HG03175 (cell line): ENCODE measurements around the gene NOVA2.

Source experiments
- ATAC-seq: cut with Tn5 transposase; IDR thresholded peaks from one replicate; pipeline ENCODE4 v1.9.1; 2021; ENCODE audit warnings: mild to moderate bottlenecking, moderate library complexity; ENCODE audit not compliant: unreplicated experiment

NOVA2 gene, protein sequence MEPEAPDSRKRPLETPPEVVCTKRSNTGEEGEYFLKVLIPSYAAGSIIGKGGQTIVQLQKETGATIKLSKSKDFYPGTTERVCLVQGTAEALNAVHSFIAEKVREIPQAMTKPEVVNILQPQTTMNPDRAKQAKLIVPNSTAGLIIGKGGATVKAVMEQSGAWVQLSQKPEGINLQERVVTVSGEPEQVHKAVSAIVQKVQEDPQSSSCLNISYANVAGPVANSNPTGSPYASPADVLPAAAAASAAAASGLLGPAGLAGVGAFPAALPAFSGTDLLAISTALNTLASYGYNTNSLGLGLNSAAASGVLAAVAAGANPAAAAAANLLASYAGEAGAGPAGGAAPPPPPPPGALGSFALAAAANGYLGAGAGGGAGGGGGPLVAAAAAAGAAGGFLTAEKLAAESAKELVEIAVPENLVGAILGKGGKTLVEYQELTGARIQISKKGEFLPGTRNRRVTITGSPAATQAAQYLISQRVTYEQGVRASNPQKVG

DNA sequence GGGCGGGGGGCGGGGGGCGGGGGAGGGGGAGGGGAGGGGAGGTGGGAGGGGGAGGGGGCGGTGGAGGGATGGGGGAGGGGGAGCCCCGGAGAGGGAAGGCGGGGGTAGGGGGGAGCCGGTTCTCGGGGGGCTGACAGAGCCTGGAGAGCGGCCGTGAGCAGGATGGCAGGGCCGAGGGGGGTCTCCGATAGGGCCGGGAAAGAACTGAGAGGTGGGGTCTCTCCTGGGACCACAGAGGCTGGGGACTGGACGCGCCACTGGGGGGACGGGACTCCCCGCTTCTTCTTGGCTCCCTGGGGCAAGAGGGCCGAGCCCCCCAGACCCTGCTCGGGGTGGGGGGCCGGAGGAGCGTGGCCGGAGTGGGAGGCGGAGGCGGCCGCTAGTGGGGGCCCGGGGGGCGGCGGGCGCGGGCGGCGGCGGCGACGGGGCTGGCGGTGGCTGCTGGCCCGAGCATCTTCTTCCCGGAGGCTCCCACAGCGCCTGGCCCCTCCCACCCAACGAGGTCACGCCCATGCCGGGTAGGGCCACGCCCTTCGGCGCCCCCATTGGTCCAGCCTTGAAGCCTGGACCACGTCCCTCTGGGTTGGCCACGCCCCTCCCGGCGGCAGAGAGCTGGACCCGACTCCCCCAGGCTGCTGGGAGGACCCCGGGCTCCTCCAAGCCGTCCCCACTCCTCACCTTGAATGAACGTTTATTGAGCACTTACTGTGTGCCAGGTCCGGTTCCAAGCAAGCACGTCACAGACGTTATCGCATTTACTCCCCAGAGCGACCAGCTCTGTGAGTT, at the start of gene NOVA2:
TSS of gene NOVA2 (minus strand) at position 313 of the 786 bp plus-strand sequence. CDS start 514 bp downstream, outside the sequence.
- ATAC-seq: no peak

DNA sequence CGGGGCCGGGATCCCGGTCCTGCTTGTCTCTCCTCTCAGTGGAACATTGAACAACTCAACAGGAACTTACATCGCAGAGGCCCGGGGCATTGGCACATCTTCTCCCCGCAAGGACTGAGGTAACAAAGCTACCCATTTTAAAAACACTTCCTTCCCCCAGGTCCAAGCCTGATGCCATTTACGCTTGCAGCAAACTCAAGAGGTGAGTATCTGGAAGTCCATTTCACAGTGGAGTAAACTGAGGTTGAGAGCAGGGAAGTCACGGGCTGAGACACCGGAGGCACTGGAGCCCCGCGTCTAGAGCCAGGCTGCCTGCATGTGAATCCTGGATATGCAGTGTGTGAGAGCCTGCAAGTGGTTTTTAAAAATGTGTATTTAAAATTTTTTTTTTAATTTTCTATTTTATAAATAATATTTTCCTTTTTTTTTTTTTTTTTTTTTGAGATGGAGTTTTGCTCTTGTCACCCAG, 49.7 kb upstream of the NOVA2 start:
- no peak for ATAC-seq

DNA sequence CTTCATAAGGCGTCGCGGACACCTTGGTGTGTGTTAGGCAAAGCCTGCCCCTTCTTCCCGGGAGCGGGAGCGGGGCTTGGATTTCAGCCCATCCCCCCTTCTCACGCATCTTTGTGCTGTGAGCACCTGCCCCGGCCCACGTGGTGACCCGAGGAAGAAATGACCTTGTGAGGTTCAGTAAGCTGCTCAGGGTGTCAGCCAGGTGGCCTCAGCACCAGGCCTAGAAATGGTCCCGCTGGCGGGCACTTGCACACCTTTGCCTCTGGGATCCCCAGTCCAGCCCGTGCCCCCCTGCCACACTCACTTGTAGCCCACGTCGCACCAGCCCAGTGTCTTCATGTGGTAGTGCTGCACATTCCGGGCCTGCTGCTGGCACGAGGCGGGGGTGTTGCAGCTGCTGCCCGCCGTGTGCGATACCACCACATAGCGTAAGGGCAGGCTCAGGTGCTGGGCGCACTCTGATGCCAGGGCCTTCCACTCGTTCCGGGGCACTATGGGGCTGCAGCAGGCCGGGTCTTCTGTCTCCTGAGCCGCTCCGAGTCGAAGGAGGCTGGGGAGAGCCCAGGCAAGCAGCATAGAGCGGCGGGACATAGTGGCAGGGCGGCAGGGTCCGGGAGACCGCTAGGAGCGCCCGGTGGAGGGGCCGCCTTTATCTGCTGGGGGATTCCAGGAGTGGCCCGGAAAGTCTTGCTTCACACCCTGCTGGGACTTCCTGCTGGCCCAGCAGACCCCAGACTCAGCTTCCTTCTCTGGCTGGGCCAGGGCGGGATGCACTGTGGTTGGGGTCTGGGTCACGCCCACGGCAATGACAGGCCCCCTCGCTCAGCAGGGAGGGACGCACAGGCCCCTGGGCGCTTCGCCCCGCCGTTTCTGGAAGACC, 49.0 kb upstream of the NOVA2 start, which contains the start of gene PGLYRP1:
TSS of gene PGLYRP1 (minus strand) at position 623 of the 880 bp plus-strand sequence. CDS start at position 591, 32 bp downstream.
- no peak for ATAC-seq

DNA sequence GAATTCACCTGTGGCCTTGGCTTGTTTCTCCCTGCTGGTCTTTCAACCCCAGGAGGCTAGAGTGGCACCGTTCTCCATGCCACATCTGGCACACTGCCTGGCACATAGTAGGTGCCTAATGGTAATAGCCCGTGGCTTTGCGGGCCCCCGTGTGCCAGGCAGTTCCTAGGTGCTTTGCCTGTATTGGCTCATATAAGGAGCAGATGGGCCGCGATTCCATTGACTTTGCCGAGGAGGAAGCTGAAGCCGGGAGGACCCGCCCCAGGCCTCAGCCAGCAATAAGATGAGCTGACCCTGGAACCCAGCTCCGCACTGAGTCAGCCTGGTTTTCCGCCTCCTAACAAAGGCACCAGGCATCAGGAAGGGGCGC, 48.4 kb upstream of the NOVA2 start:
- no peak for ATAC-seq

DNA sequence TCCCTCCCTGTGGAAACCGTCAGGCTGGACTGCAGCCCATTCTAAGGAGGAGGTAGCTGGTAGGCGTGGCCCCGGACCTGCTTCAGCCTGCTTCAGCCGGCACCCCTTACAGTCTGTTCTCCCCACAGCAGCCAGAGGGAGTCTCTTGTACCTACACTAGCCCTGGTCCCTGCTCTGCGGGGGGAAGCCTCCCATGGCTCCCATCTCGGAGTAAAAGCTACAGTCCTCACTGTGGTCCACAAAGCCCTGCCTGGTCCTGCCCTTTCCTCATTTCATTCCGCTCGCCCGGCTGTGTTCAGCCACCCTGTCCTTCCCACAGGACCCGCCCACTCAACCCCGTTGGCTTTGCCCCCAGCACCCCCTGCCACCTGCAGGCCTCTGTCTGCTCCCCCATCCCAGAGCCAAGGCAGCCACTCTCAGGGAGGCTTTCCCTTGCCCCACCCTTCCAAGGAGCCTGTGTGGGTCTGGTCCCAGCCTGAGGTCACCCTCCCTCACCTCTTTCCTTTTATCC, 47.9 kb upstream of the NOVA2 start:
- ATAC-seq: no peak

DNA sequence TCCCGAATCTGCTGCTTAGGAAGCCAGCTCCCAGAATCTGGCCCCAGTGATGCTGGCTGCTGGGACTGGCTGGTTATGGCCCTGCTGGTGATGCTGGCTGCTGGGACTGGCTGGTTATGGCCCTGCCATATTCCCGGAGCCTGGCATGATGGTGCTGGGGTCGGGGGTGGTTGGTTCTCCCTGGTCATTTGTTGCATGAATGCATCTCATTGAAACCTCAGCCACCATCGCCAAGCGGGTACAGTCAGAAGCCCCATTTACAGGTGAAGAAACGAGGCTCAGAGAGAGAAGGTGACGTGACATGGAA, 47.1 kb upstream of the NOVA2 start:
- no peak for ATAC-seq

DNA sequence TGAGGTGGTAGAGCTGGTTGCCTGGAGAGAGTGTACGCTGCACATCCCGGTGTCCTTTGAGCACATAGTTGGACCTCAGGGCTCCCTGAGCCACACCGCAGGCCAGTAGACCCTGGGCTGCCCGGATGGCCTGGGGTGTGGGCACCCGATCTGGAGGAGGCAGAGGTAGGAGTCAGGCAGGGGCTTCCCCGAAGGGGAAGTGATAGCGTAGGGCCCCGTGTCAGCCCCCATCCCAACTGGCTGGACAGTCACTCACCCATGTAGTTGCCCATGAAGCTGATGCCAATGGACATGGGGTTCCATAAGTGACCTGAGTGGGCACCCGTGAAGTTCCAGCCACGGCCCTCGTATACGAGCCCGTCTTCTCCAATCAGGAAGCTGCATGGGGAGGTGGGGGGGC, 45.6 kb upstream of the NOVA2 start:
- ATAC-seq: no peak

DNA sequence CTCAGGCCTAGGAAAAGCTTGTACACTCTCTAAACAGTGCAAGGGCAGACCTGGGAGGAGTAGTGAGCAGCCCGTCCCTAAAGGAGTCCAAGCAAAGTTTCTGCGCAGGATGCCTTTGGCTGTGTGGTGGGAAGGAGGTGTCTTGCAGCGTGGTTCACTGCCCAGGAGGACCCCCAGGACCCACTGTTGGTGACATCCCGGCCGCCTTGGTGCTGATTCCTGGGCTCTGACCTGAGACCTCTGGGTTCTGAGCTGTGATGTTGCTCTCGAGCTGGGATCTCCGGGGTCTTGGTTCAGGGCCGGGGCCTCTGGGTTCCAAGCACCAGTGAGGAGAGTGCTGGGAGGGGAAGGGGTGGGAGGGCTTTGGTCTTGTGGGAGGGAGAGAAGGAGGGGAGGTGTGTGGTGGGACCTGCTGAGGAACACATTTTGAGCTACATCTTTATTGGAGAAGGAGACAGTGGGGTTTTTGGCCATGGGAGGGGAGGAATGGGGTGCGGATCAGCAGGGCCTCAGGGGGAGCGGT, 45.1 kb upstream of the NOVA2 start:
- ATAC-seq: no peak

DNA sequence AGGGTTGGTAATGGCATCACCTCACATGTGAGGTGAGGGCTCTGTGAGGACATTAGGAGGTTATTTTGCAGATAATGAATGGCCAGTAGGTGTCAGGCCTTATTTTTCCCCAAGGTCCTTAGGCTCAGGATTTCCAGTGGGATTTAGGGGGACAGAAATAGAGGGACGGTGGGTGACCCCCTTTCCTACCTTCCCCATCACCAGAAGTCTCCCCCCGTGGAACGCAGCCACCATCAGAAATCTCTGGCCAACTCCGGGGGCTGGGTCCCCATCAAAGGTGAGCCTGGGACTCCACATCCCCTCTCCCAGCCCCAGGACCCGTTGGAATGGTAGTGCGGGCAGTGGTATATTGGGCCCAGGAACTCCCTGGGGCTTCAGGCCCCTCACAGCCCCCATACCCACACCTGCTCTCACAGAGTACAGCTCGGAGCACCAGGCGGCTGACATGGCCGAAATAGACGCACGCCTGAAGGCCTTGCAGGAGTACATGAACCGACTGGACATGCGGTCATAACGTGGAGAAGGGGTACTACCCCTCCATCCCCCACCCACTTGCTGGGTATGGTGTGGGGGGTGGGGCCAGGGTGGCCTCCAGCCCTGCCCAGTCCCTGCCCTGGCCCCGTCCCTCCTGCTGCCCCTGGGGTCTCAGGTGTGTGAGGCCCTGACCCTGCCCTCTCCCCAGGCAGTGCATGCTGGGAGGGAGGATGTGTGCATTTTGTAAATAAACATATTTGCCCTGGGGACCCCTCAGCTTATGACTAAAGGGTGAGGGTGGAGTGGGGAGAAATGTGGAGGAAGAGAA, 44.4 kb upstream of the NOVA2 start:
- ATAC-seq: no peak

DNA sequence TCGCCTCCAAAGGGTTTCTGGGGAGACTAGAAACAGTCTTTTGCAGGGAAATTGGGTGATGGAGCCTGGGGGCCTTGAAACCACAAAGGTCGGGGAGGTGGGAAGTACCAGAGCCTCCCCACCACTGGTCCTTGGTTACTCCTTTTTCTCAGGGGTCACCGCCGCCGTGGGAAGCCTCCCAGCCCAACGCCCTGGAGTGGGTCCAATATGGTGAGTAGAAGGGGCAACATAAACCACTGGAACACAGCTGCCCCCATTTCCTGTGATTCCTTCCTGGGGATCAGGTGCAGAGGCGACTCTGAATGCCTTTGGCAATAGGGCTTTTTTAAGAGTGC, 43.4 kb upstream of the NOVA2 start:
- no peak for ATAC-seq

DNA sequence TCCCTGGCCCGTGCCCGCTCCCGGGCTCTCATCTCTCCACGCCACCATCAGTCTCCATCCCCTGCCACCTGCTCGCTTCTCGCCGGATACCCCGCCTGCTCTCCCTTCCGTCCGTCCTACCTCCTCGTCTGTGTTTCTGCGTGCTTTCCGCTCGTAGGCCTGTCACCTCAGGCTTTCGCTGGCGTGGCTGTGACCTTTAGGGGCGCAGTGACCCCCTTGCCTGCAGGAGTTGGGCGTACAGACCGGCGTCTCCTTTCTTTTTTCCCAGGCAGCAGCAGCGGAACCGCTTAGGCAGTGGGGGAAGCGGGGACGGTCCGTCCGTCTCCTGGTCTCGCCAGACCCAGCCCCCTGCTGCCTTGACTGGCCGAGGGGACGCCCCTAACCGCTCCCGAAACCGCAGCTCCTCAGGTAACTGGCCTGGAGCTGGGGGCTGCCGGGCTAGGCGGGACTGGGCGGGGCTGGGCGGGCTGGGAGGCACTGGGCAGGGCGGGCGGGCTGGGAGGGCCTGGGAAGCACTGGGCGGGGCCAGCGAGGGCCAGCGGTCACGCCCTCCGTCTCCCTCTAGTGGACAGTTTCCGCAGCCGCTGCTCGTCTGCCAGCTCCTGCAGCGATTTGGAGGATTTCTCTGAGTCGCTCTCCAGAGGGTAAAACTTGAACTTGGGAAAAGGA, 42.9 kb upstream of the NOVA2 start:
- peak; percentile 49 for ATAC-seq

DNA sequence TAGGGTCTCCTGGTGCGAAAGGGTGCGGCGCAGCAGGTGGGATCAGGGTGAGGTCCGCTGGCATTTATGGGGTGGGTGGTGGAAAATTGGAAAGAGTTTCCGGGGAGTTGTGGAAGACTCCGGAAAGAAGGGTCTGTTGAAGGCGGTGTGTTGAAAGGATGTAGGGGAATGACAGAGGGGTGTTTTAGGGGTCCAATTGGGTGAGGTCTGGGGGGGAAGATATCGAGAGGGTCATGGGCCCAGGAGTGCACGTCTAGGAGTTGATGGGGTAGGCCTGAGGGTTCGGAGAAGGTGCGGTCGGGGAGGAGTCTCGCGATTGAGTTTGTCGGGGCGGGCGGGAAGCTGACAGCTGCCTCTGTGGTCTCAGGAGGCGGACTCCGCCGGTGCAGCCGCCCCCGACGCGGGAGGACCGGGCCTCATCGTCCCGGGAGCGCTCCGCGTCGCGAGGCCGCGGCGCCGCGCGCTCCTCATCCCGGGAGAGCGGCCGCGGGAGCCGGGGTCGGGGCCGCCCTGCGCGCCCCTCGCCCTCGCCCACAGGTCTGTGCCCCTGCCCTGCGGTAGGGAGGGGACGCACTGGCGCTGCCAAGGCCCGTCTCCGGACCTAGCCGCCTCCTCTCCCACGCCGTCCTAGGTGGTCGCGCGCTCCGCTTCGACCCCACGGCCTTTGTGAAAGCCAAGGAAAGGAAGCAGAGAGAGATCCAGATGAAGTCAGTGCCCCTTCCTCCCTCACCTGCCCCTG, 42.2 kb upstream of the NOVA2 start:
- ATAC-seq: no peak

DNA sequence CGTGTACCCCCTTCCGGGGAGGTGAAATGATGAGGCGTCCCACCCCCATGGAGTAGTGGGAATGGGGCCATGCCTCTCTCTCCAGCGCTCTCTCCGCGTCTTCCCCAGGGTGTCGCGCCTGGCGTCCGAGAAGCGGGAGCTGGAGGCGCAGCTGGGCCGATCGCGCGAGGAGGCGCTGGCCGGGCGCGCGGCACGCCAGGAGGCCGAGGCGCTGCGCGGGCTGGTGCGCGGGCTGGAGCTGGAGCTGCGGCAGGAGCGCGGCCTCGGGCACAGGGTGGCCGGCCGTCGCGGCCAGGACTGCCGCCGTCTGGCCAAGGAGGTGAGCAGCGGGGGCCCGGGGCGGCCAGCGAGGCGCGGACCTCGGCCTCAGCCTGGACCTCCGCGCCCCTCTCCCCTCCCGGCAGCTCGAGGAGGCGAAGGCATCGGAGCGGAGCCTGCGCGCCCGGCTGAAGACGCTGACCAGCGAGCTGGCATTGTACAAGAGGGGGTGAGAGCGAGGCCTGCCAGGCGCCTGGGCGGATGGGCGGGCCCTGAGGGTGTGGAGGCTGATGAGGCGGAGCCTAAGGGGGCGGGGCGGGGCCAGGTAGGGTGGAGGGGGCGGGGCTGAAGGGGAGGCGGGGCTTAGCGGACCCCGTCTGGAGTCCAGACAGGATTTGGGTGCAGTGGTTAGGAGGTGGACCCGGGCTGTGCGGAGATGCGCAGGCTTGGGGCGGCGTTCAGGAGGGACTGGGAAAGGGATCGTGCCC, 41.4 kb upstream of the NOVA2 start:
- no peak for ATAC-seq

DNA sequence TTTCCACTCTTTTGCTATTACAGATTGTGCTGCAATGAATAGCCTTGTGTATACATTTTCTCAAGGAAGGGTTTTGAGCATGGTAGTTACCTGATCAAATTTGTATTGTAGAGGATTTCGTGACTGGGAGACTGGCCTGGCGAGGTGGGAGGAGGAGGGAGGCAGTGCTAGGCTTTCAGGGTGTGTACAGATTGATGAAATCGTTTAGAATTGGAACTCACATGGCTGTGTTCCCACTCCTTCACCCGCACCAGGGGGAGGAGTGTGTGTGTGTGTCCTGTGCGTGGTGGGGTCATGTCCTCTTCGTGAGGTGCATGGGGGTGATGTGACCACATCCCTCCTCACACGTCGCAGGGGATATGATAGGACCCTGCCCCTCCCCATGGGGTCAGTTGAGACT, 40.9 kb upstream of the NOVA2 start:
- no peak for ATAC-seq

DNA sequence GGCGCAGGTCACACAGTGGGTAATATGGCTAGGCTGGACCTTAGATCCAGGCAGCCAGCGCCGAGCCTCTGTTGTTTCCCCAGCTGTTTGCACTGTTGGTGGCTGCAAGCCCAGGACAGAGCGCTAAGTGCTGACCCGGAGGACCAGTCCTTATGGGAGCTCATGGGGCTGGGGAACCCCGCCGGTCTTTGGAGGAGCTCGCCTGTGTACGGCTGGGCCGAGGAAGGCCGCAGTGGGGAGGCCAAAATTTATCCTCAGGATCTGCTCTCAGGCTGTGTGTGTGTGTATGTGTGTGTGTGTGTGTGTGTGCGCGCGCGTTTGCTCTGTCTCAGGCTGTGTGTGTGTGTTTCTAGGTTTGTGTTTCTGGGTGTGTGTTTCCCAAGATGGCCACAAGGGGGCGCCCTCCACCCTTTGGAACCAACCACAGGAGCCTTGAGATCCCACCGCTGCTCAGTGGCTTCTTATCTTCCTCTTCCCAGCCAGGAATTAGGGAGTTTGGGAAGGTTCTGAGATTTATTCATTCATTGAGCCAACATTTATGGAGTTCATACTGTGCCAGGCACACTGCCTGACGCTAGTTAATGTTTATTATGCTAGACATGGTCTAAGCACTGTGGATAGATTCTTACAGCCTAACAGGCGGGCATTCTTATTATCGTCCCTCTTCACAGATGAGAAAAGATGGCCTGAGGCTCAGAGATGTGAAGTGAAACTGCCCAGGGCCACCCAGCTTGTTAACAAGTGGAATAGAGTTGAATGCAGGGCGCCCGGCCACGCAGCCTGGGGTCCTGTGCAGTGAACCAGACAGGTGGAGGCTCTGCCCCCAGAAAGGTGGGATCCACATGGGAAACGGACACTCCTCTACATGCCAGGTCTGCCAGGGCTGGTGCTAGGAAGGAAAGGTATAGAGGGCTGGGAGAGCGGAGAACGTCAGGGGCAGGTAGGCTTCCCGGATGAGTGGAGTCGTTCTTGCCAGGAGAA, 36.2 kb upstream of the NOVA2 start:
- ATAC-seq: no peak

DNA sequence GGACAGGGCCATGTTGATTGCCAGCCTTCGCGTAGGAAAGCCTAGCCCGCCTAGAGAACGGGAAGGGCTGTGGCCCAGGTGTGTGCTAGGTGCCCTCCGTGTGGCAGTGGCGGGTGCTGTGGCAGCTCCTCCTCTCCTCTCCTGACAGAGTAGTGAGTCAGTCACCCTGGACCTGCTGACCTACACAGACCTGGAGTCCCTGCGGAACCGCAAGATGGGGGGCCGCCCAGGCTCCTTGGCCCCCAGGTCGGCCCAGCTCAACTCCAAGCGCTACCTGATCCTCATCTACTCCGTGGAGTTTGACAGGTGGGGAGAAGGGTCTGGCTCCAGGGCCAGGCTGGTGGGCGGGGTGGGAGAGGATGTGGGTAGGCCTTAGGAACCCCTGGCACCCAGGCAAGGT, 32.7 kb upstream of the NOVA2 start:
- ATAC-seq: no peak
